Astrocyte (in vitro differentiated cells and primary cell): ENCODE data around the gene CR1L. TPM values are rescaled to one million over a fixed set of nuclear protein-coding genes. Genes with fewer than 3 reads are reported as not detected.

ENCODE experiments used
- DNase-seq: peaks from one replicate; pipeline ENCODE4 v3.0.0-alpha.2; 2010; ENCODE audit warnings: low read depth
- FAIRE-seq: peaks from 2 replicates; lab custom pipeline; 2011; peaks lifted over from hg19 to GRCh38; lab: Jason Lieb, UNC
- H2AFZ ChIP-seq: 2 replicates; pipeline ENCODE4 v1.6.0; 2012; ENCODE audit warnings: low read depth, low read length, inconsistent platforms
- H3K27ac ChIP-seq: 2 replicates; pipeline ENCODE4 v1.5.1; 2011; ENCODE audit warnings: low read depth, low read length, inconsistent platforms
- H3K27me3 ChIP-seq: 2 replicates; pipeline ENCODE4 v1.6.0; 2011; ENCODE audit warnings: low read length, inconsistent platforms; ENCODE audit not compliant: insufficient read depth
- H3K36me3 ChIP-seq: 2 replicates; pipeline ENCODE4 v1.5.1; 2011; ENCODE audit warnings: low read length, inconsistent platforms; ENCODE audit not compliant: insufficient read depth
- H3K4me1 ChIP-seq: 2 replicates; pipeline ENCODE4 v1.5.1; 2011; ENCODE audit warnings: low read length, inconsistent platforms; ENCODE audit not compliant: insufficient read depth
- H3K4me2 ChIP-seq: 2 replicates; pipeline ENCODE4 v1.6.0; 2012; ENCODE audit warnings: low read length, inconsistent platforms
- H3K4me3 ChIP-seq: 2 replicates; pipeline ENCODE4 v1.5.1; 2011; ENCODE audit warnings: low read depth, mild to moderate bottlenecking, low read length, inconsistent platforms; ENCODE audit not compliant: insufficient read depth
- H3K79me2 ChIP-seq: 2 replicates; pipeline ENCODE4 v1.6.0; 2012; ENCODE audit warnings: mild to moderate bottlenecking, low read length, inconsistent platforms; ENCODE audit not compliant: insufficient read depth
- H3K9ac ChIP-seq: 2 replicates; pipeline ENCODE4 v1.6.0; 2012; ENCODE audit warnings: mild to moderate bottlenecking, low read length, inconsistent platforms
- H3K9me3 ChIP-seq: 2 replicates; pipeline ENCODE4 v1.5.1; 2012; ENCODE audit warnings: low read depth, mild to moderate bottlenecking, low read length, inconsistent platforms; ENCODE audit not compliant: insufficient read depth
- H4K20me1 ChIP-seq: 2 replicates; pipeline ENCODE4 v1.6.0; 2012; ENCODE audit warnings: low read length, inconsistent platforms; ENCODE audit not compliant: insufficient read depth
- H3K27ac Mint-ChIP-seq: one replicate; pipeline ENCODE4 v1.8.0; 2021; ENCODE audit warnings: mild to moderate bottlenecking, mixed read lengths; ENCODE audit not compliant: unreplicated experiment
- H3K27me3 Mint-ChIP-seq: one replicate; pipeline ENCODE4 v1.8.0; 2021; ENCODE audit warnings: low read depth, mixed read lengths; ENCODE audit not compliant: unreplicated experiment
- H3K36me3 Mint-ChIP-seq: one replicate; pipeline ENCODE4 v1.8.0; 2021; ENCODE audit warnings: low read depth, mixed read lengths; ENCODE audit not compliant: unreplicated experiment
- H3K4me1 Mint-ChIP-seq: one replicate; pipeline ENCODE4 v1.8.0; 2021; ENCODE audit warnings: low read depth, mixed read lengths; ENCODE audit not compliant: unreplicated experiment
- H3K4me3 Mint-ChIP-seq: one replicate; pipeline ENCODE4 v1.8.0; 2021; ENCODE audit warnings: mild to moderate bottlenecking, moderate library complexity, mixed read lengths; ENCODE audit not compliant: unreplicated experiment
- H3K9me3 Mint-ChIP-seq: one replicate; pipeline ENCODE4 v1.8.0; 2021; ENCODE audit warnings: mild to moderate bottlenecking, mixed read lengths; ENCODE audit not compliant: unreplicated experiment
- EZH2 ChIP-seq: IDR thresholded peaks from 2 replicates; pipeline ENCODE4 v1.6.1; 2012; ENCODE audit warnings: mild to moderate bottlenecking, low read length, inconsistent platforms; ENCODE audit not compliant: insufficient read depth
- total RNA-seq: library from RNA; stranded (reverse); gene quantifications from 2 replicates; pipeline ENCODE4 v1.2.1, GENCODE V29; 2021
- TF ChIP-seq, protein P1 (sequence below): IDR thresholded peaks from 2 replicates; pipeline ENCODE4 v1.5.1; 2011; ENCODE audit warnings: low read depth, mild to moderate bottlenecking, inconsistent platforms, low read length, moderate library complexity; ENCODE audit not compliant: insufficient read depth

Gene CR1L
- total RNA-seq, 1 donor from 2014 or later = not detected

DNA sequence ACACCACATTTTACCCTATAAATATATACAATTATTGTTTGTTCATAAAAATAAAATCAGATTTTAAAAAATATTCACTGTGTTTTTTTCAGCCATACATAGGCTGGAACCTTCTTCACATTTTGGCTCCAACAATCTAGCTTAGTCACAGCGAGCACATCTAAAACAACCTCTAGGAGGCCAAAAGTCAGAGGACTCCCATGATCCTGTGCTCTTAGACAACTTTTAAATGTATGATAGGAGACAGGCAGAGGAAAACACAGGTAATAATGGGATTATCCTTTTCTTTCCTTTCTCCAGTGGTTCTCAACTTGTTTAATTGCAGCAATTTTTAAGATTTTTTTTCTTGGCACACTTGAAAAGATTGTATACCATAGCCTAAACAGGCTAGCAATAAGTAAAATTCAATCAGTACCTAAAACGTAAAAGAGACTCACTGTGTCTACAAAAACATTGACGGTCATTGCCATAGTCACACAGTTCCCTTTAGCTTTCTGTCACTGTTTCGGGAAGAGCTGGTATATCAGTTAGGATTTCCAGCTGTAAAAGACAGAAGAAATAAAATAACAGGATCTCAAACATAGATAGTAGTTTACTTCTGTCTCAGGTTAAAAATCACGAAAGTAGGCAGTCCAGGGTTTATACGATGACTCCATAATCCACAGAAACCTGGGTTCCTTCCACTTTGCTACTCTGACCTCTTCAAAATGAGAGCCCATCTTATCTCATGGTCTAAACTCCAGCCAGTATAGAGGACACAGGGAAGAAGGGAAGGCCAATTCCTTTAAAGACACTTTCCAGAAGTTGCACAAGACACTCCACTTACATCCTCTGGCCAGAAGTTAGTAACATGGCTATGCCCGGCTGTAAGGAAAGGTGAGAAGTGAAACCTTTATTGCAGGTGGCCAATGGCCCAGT lies 39.2 kb upstream of the CR1L start:
- DNase-seq (no peak), FAIRE-seq (no peak)
- no peaks in the 10 kb centered on the region for H3K4me1 Mint-ChIP-seq
- Histone ChIP-seq H3K4me1 (no peaks in the 10 kb centered on the region), H3K9me3 (no peaks in the 10 kb centered on the region), H3K27me3 (no peaks in the 10 kb centered on the region), H2AFZ (no peak overlapping the region), H3K4me2 (no peak overlapping the region), H3K4me3 (no peak overlapping the region), H3K36me3 (no peaks in the 10 kb centered on the region), H4K20me1 (no peaks in the 10 kb centered on the region), H3K9ac (no peak overlapping the region), H3K27ac (no peak overlapping the region), H3K79me2 (no peaks in the 10 kb centered on the region)
- H3K27me3 Mint-ChIP-seq = no peaks in the 10 kb centered on the region
- no peaks in the 10 kb centered on the region for H3K9me3 Mint-ChIP-seq
- H3K4me3 Mint-ChIP-seq = no peak overlapping the region
- TF ChIP-seq, protein P1, sequence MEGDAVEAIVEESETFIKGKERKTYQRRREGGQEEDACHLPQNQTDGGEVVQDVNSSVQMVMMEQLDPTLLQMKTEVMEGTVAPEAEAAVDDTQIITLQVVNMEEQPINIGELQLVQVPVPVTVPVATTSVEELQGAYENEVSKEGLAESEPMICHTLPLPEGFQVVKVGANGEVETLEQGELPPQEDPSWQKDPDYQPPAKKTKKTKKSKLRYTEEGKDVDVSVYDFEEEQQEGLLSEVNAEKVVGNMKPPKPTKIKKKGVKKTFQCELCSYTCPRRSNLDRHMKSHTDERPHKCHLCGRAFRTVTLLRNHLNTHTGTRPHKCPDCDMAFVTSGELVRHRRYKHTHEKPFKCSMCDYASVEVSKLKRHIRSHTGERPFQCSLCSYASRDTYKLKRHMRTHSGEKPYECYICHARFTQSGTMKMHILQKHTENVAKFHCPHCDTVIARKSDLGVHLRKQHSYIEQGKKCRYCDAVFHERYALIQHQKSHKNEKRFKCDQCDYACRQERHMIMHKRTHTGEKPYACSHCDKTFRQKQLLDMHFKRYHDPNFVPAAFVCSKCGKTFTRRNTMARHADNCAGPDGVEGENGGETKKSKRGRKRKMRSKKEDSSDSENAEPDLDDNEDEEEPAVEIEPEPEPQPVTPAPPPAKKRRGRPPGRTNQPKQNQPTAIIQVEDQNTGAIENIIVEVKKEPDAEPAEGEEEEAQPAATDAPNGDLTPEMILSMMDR = no peak
- no peak for TF ChIP-seq EZH2
- no peak overlapping the region for H3K27ac Mint-ChIP-seq
- H3K36me3 Mint-ChIP-seq = no peaks in the 10 kb centered on the region

DNA sequence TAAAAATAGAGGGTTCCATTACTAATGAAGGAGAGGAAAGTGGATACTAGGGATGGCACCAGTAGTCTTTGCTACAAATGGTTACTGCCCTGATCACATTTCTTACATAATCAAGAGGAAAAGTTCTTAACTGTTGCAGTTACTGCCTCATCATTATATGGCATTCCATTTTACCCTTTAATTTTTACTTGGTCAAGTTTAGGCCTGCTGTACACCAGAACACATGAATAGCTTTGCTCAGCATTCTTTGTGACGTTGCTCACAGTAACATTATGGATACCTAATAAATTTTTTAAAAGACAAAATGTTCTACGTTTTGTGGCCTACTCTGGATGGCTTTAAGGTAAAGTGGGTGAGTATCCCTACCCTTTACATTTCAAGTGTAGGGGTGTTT lies 38.6 kb upstream of the CR1L start:
- Histone ChIP-seq H2AFZ (no peak overlapping the region), H3K79me2 (no peaks in the 10 kb centered on the region), H3K9me3 (no peaks in the 10 kb centered on the region), H3K27me3 (no peaks in the 10 kb centered on the region), H3K36me3 (no peaks in the 10 kb centered on the region), H3K27ac (no peak overlapping the region), H3K4me1 (no peaks in the 10 kb centered on the region), H3K4me2 (no peak overlapping the region), H3K9ac (no peak overlapping the region), H3K4me3 (no peak overlapping the region), H4K20me1 (no peaks in the 10 kb centered on the region)
- Mint-ChIP-seq H3K36me3 (no peaks in the 10 kb centered on the region), H3K27me3 (no peaks in the 10 kb centered on the region), H3K4me1 (no peaks in the 10 kb centered on the region), H3K27ac (no peak overlapping the region), H3K4me3 (no peak overlapping the region), H3K9me3 (no peaks in the 10 kb centered on the region)
- no peak for FAIRE-seq
- DNase-seq = no peak
- TF ChIP-seq, protein P1 = no peak
- TF ChIP-seq EZH2 = no peak

DNA sequence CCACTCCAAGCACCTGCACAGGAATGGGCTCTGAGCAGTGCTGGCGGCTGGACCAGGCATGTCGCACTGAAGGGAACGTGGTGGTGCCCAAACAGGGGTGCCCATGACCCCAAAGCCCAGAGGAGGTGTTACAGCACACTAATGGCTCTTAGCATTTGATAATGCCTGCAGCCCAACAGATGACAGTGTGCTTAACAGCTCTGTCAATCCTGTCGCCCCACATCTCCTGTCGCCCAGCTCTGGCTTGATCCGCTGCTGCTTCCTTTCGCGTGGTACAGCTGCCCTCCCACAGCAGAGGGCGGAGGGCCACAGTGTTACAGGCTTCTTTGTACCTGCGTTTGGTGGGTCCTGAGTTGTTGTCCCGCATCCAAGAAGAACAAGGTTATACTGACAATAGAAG lies 32.2 kb upstream of the CR1L start:
- no peaks in the 10 kb centered on the region for H3K4me1 ChIP-seq
- no peak for TF ChIP-seq EZH2
- TF ChIP-seq, protein P1 = no peak
- H4K20me1 ChIP-seq = no peaks in the 10 kb centered on the region
- H3K4me3 Mint-ChIP-seq = no peak overlapping the region
- no peak overlapping the region for H3K27ac Mint-ChIP-seq
- H3K4me1 Mint-ChIP-seq = no peaks in the 10 kb centered on the region
- no peak for FAIRE-seq
- no peak overlapping the region for H2AFZ ChIP-seq
- DNase-seq = no peak
- H3K79me2 ChIP-seq = no peaks in the 10 kb centered on the region
- no peaks in the 10 kb centered on the region for H3K9me3 ChIP-seq
- H3K27me3 ChIP-seq = no peaks in the 10 kb centered on the region
- peaks cover 3% of the 10 kb centered on the region for H3K27me3 Mint-ChIP-seq
- no peak overlapping the region for H3K4me2 ChIP-seq
- no peaks in the 10 kb centered on the region for H3K36me3 ChIP-seq
- H3K36me3 Mint-ChIP-seq = no peaks in the 10 kb centered on the region
- no peak overlapping the region for H3K4me3 ChIP-seq
- H3K9ac ChIP-seq = no peak overlapping the region
- peaks cover 1% of the 10 kb centered on the region for H3K9me3 Mint-ChIP-seq
- no peak overlapping the region for H3K27ac ChIP-seq
